PFSK-1 (cell line): ENCODE data around the gene NAV2.

Experiments used
- FOXP2 ChIP-seq: optimal IDR thresholded peaks from 2 replicates; pipeline ENCODE3; 2011; ENCODE audit warnings: borderline replicate concordance, control low read depth, inconsistent platforms; ENCODE audit not compliant: insufficient read depth; ENCODE audit errors: extremely low read length, extremely low read depth
- POLR2AphosphoS5 ChIP-seq: IDR thresholded peaks from 2 replicates; pipeline ENCODE4 v1.6.1; 2012; ENCODE audit warnings: low read depth, mild to moderate bottlenecking, control low read depth, low read length, moderate library complexity
- SIN3A ChIP-seq: IDR thresholded peaks from 2 replicates; pipeline ENCODE4 v1.6.1; 2012; ENCODE audit warnings: mild to moderate bottlenecking, low read length, moderate library complexity, borderline replicate concordance; ENCODE audit not compliant: insufficient read depth
- TAF1 ChIP-seq: IDR thresholded peaks from 2 replicates; pipeline ENCODE4 v1.6.1; 2012; ENCODE audit warnings: low read length, control low read depth, borderline replicate concordance; ENCODE audit not compliant: insufficient read depth
- TF ChIP-seq, protein P1 (sequence below), 2 experiments: IDR thresholded peaks; 2 replicates each; pipeline versions ENCODE4 v1.6.1 to v1.8.0; 2011 to 2012; ENCODE audit warnings: low read depth in 2 of 2, low read length in 2 of 2, control low read depth in 1 of 2, inconsistent platforms in 1 of 2, mild to moderate bottlenecking in 1 of 2, moderate library complexity in 1 of 2; ENCODE audit not compliant: insufficient read depth in 1 of 2

NAV2 gene

DNA sequence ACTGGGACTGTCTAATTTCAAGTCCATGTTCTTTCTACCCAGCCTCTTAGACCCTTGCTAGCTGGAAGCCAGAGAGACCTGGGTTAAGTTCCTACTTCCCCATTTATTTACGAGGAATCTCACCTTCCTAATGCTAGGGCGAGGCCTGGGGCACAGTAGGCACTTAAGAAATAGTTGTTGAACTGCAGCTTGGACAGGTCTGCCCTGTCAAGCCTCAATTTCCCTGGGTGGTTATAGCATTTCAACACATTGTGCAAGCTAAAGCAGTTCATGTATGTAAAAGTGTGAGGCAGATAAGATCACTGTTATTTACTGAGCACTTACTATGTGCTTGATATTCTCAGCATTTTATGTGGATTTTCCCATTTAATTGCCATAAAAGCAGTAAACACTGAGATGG, 12.1 kb downstream of the NAV2 start:
- no peak for TF ChIP-seq FOXP2

DNA sequence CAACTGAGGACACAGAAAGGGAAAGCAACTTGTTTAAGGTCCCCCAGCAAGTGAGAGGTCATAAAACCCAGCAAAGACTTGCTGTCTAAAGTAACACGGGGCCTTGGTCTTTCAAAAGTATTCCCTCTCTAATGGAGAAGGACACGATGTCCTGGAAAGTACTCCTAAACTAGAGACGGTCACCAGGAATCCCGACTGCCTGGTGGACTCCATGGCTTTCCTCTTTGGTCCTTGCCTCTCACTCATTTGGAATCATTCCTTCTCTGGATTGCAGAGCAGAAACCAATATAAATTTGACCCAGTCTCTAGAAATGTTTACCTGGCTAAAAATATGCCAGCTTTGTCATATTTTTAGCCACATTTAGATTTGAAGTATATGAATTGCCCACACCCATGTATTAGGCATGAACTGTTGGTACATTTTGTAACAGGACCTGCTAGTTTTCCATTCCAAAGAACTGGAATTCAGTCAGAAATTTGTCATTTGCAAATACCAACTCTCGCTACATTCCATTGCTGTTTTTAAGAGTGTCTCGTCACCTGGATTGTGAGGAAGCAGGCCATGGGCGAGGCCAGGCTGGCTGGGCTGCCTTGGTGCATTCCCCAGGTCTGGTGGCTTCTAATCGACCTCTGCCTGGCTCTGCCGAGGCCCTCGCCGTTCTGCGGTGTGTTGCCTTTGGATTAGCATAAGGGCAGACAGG, 12.9 kb downstream of the NAV2 start:
- TF ChIP-seq, protein P1, sequence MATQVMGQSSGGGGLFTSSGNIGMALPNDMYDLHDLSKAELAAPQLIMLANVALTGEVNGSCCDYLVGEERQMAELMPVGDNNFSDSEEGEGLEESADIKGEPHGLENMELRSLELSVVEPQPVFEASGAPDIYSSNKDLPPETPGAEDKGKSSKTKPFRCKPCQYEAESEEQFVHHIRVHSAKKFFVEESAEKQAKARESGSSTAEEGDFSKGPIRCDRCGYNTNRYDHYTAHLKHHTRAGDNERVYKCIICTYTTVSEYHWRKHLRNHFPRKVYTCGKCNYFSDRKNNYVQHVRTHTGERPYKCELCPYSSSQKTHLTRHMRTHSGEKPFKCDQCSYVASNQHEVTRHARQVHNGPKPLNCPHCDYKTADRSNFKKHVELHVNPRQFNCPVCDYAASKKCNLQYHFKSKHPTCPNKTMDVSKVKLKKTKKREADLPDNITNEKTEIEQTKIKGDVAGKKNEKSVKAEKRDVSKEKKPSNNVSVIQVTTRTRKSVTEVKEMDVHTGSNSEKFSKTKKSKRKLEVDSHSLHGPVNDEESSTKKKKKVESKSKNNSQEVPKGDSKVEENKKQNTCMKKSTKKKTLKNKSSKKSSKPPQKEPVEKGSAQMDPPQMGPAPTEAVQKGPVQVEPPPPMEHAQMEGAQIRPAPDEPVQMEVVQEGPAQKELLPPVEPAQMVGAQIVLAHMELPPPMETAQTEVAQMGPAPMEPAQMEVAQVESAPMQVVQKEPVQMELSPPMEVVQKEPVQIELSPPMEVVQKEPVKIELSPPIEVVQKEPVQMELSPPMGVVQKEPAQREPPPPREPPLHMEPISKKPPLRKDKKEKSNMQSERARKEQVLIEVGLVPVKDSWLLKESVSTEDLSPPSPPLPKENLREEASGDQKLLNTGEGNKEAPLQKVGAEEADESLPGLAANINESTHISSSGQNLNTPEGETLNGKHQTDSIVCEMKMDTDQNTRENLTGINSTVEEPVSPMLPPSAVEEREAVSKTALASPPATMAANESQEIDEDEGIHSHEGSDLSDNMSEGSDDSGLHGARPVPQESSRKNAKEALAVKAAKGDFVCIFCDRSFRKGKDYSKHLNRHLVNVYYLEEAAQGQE (IDR thresholded peaks at IDR 0.05; ENCODE audit: insufficient read depth in 1 of 2, low read depth in 2 of 2, low read length in 2 of 2): no peak
- TF ChIP-seq FOXP2 (no peak), POLR2AphosphoS5 (no peak), TAF1 (no peak), SIN3A (no peak)

DNA sequence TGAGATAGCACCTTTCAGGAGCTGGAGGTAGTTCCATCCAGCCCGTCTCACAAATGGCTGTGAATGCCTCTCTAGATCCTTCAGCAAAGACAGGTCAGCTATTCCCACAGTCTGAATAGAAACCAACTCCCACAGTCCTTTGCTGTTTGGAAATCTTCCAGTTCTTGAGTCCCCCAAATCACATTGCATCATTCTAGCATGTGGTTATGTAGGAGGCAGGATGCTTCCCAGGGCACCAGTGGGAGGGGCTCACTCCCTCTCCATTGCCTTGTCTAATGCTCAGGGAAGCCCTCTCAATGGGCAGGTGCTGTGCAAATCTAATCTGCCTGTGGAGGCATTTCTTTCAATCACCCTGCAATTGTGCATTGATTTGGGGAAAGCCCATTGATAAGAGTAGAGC, 14.6 kb downstream of the NAV2 start:
- TF ChIP-seq TAF1 (no peak), FOXP2 (no peak), POLR2AphosphoS5 (no peak), SIN3A (no peak)
- TF ChIP-seq, protein P1 (IDR thresholded peaks at IDR 0.05; ENCODE audit: insufficient read depth in 1 of 2, low read depth in 2 of 2, low read length in 2 of 2): no peak

DNA sequence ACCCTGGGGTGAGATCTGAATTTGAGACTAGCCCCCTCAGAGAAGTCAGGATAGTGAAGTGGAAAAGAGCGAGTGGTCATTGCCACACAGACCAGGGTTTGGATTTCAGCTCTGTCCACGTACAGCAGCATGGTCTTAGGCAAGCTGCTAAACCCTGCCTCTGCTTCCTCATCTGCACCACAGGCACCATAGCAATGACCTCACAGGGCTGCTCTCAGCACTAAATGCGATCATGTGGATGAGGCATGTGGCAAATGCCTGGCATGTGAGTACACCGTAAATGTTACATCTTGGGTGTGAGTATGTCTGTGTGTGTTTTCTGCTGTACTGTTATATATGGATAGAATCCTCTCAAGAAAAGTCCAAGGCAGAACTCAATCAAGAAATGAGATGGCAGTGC, 15.8 kb downstream of the NAV2 start:
- TF ChIP-seq POLR2AphosphoS5 (no peak), TAF1 (no peak), SIN3A (no peak), FOXP2 (no peak)
- TF ChIP-seq, protein P1 (IDR thresholded peaks at IDR 0.05; ENCODE audit: insufficient read depth in 1 of 2, low read depth in 2 of 2, low read length in 2 of 2): no peak

DNA sequence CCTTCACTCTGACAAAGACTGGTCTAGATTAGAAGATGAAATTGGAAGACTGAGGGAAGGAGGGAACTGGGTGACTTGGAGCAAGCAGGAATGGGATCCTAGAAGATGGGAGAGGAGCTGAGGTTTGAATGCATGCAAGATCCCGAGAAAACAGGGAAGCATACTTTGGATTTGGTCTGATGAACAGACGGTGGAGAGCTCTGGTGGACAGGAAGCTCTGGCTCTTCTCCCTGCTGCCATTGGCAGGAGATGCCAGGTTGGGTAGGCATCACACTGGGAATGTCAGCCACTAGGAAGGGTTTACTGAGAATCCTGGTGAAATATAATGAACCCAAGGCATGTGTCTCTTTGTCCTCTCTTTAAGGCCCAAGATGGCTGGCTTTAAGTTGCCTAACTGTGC, 16.5 kb downstream of the NAV2 start:
- no peak for TF ChIP-seq FOXP2
- TF ChIP-seq, protein P1 (IDR thresholded peaks at IDR 0.05; ENCODE audit: insufficient read depth in 1 of 2, low read depth in 2 of 2, low read length in 2 of 2): no peak
- no peak for TF ChIP-seq POLR2AphosphoS5
- TF ChIP-seq SIN3A: no peak
- TF ChIP-seq TAF1: no peak
